ENCODE measurements around the gene CSRP2.

GRCh38 chr12:76895796-76896195 lies 17.0 kb upstream of the CSRP2 start:
- TF ChIP-seq, protein P1, sequence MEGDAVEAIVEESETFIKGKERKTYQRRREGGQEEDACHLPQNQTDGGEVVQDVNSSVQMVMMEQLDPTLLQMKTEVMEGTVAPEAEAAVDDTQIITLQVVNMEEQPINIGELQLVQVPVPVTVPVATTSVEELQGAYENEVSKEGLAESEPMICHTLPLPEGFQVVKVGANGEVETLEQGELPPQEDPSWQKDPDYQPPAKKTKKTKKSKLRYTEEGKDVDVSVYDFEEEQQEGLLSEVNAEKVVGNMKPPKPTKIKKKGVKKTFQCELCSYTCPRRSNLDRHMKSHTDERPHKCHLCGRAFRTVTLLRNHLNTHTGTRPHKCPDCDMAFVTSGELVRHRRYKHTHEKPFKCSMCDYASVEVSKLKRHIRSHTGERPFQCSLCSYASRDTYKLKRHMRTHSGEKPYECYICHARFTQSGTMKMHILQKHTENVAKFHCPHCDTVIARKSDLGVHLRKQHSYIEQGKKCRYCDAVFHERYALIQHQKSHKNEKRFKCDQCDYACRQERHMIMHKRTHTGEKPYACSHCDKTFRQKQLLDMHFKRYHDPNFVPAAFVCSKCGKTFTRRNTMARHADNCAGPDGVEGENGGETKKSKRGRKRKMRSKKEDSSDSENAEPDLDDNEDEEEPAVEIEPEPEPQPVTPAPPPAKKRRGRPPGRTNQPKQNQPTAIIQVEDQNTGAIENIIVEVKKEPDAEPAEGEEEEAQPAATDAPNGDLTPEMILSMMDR (conservative IDR thresholded peaks at IDR 0.05; ENCODE audit: low read depth, low read length) = no peak
- TF ChIP-seq EZH2 (IDR thresholded peaks at IDR 0.05; ENCODE audit: borderline replicate concordance, low read depth, low read length, poor library complexity, severe bottlenecking) = no peak

All from A673 (cell line).